ENCODE data around the gene MTFR2.

Gene MTFR2

GRCh38 chr6:136181861-136182260 lies 68.2 kb downstream of the MTFR2 start:
- no peak for DNase-seq

- no peak for DNase-seq
Observed at GRCh38 chr6:136181512-136181833, 68.6 kb downstream of the MTFR2 start.

All from activated CD4-positive, alpha-beta T cell treated with anti-CD3 and anti-CD28 coated beads, Interleukin-2, amount 50 U/mL, for 4 hours (primary cell).